ENCODE results near the gene PPP1R7.

The PPP1R7 gene

DNA sequence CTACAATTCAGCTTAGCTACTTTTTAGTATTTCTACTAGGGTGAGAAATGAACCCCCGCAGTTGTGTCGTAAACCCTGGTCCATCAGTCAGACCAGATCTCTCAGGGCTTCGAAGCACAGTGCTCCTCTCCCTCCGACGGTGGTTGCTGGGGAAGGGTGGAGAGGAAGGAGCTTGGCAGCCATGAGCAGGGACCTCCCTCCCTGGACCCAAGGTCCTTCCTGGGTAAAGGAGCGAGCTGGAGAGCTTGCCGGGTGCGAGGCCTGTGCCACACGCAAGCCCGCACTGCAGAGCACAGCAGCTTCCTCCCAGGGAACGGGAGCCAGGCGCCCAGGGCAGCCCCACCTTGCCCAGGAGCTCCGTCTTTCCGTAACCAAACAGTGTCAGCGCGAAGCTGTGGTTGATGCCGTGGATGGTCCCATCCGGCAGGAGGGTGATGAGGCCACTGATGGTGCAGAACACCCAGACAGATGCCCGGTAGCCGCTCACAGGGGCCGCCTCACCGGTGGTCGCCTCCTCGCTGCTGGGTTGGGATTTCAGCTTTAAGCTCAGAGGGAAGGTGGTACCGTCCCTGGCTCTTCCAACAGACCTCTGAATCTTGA, 13.5 kb upstream of the PPP1R7 start:
- no peak overlapping the region for H3K4me3 ChIP-seq (ENCODE audit: low read length)

DNA sequence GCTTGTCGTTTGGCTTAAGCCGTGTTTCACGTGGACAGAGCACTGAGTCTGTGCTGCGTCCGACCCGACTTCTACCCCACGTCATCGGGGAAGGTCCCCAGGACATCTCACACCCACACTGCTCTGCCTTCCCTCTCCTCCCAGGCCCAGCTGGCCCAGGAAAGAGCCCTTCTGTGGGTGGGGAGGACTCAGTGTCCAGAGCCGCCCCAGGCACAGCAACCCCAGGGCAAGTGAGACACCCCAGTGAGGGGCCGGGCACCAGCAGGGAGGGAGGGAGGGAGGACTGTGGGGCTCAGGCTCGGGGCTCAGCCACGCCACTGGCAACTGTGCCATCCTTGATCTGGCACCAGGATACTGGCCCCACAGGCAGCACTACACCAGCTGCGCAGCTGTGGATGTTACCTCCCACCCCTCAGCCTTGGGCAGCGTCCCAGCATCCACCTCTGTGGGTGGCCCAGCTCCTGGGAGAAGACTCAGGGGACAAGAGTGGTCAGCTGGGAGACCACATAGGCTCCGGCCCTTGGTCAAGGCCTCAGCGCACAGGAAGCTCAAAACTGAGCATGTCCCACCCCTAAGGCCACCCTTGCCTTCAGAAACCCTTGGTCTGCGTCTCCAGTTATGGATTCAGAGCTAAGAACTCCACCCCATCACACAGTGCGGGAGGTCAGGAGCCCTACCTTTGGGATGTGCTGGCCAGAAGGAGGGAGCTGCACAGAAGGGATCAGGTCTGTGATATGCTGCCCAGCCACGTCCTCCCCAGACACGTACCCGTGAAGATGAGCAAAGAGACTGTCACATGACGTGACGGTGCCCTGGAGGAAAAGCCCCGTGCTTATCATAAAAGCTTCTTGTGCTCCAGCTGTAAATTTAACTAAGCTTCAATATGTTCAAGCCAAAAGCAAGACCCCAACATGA, 12.7 kb upstream of the PPP1R7 start:
- no peaks in the 10 kb centered on the region for H3K27me3 ChIP-seq (ENCODE audit: control insufficient read depth, insufficient read depth, low read length)
- H3K4me1 ChIP-seq (ENCODE audit: control insufficient read depth, insufficient read depth, low read length), result no peaks in the 10 kb centered on the region
- H3K9ac ChIP-seq (ENCODE audit: low read length), result no peak overlapping the region
- H3K36me3 ChIP-seq (ENCODE audit: control insufficient read depth, insufficient read depth, low read length), result no peaks in the 10 kb centered on the region
- H3K9me3 ChIP-seq (ENCODE audit: control insufficient read depth, low read length), result no peaks in the 10 kb centered on the region
- no peak overlapping the region for H3K4me3 ChIP-seq (ENCODE audit: low read length)

More for the DNA sequence above, 13.5 kb upstream of the PPP1R7 start:
- Histone ChIP-seq H3K27me3 (ENCODE audit: control insufficient read depth, insufficient read depth, low read length) (no peaks in the 10 kb centered on the region), H3K9ac (ENCODE audit: low read length) (no peak overlapping the region), H3K36me3 (ENCODE audit: control insufficient read depth, insufficient read depth, low read length) (no peaks in the 10 kb centered on the region), H3K4me1 (ENCODE audit: control insufficient read depth, insufficient read depth, low read length) (no peaks in the 10 kb centered on the region), H3K9me3 (ENCODE audit: control insufficient read depth, low read length) (no peaks in the 10 kb centered on the region)

DNA sequence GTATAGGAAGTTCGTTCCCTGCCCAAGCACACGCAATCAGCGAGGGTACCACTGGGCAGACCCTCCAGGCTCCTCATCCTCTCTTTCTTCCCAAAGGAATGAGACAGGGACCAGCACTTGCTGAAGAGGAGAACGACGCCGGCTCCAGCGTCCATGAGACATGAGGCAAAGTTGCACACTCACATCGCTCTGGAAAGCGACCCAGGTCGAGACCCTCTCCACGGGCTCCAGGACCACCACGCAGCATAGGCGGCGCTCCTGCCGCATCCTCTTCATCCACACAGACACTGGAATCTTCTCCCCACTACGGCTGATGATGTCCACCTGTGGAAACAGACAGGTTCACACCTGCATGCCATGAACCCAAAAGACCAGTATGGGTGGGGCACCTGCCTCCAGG, 11.8 kb upstream of the PPP1R7 start:
- Histone ChIP-seq H3K9ac (ENCODE audit: low read length) (no peak overlapping the region), H3K9me3 (ENCODE audit: control insufficient read depth, low read length) (no peaks in the 10 kb centered on the region), H3K4me3 (ENCODE audit: low read length) (no peak overlapping the region), H3K36me3 (ENCODE audit: control insufficient read depth, insufficient read depth, low read length) (no peaks in the 10 kb centered on the region), H3K27me3 (ENCODE audit: control insufficient read depth, insufficient read depth, low read length) (no peaks in the 10 kb centered on the region), H3K4me1 (ENCODE audit: control insufficient read depth, insufficient read depth, low read length) (no peaks in the 10 kb centered on the region)

DNA sequence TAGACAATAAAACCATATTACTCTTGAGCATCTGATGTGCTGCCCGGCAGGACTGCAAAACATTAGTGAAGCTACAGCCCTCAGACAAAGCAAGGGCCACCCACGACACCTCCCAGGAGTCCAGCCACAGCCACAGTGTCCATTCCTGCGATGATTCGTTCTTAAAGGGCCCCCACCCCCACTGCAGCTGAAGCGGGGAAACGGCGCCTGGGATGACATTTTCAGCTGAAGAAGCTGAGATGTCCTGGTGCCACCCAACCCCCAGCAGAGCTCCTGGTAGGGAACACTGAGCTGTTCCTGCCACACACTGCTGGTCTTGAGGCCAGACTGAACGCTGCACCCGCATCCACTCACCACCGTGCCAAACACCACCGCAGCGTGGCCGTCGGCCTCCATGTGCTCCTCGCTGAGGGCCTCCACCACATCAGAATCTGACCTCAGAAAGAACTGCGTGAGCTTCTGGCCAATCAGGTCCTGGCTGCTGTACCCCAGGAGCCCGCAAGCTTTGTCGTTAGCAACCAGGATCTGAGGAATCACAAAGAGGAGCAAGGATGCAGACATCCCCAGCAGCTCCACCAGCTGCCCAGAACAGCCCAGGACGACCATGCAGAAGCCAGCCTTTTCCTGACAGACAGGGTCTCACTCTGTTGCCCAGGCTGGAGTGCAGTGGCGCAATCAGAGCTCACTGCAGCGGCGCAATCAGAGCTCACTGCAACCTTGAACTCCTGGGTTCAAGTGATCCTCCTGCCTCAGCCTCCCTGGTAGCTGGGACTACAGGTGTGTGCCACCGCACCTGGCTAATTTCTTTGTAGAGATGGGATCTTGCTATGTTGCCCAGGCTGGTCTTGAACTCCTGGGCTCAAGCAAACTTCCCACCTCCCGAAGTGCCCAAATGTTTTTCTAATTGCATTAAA, 10.5 kb upstream of the PPP1R7 start:
- Histone ChIP-seq H3K36me3 (ENCODE audit: control insufficient read depth, insufficient read depth, low read length) (no peaks in the 10 kb centered on the region), H3K4me3 (ENCODE audit: low read length) (no peak overlapping the region), H3K27me3 (ENCODE audit: control insufficient read depth, insufficient read depth, low read length) (no peaks in the 10 kb centered on the region), H3K4me1 (ENCODE audit: control insufficient read depth, insufficient read depth, low read length) (no peaks in the 10 kb centered on the region), H3K9ac (ENCODE audit: low read length) (no peak overlapping the region), H3K9me3 (ENCODE audit: control insufficient read depth, low read length) (no peaks in the 10 kb centered on the region)

DNA sequence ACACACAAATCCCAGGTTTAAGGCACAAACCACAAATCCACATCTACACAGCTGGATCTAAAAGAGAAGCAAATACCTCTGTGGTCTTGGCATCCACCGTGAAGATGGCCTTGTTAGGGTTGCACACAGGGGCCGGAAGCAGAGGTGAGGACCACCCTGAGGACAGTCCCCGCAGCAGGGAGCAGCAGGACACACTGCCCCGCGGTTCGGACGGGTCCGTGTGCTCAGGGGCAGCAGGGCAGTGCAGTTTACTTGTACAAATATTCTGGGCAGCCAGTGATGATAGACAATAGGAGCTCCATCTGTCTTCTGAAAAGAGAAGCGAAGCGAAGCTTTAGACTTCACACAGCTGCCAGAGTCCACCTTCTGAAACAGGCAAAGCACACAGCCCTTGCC, 9.8 kb upstream of the PPP1R7 start:
- no peak overlapping the region for H3K4me3 ChIP-seq (ENCODE audit: low read length)
- H3K36me3 ChIP-seq (ENCODE audit: control insufficient read depth, insufficient read depth, low read length), result no peaks in the 10 kb centered on the region
- no peaks in the 10 kb centered on the region for H3K4me1 ChIP-seq (ENCODE audit: control insufficient read depth, insufficient read depth, low read length)
- H3K27me3 ChIP-seq (ENCODE audit: control insufficient read depth, insufficient read depth, low read length), result no peaks in the 10 kb centered on the region
- H3K9ac ChIP-seq (ENCODE audit: low read length), result no peak overlapping the region
- H3K9me3 ChIP-seq (ENCODE audit: control insufficient read depth, low read length), result no peaks in the 10 kb centered on the region

DNA sequence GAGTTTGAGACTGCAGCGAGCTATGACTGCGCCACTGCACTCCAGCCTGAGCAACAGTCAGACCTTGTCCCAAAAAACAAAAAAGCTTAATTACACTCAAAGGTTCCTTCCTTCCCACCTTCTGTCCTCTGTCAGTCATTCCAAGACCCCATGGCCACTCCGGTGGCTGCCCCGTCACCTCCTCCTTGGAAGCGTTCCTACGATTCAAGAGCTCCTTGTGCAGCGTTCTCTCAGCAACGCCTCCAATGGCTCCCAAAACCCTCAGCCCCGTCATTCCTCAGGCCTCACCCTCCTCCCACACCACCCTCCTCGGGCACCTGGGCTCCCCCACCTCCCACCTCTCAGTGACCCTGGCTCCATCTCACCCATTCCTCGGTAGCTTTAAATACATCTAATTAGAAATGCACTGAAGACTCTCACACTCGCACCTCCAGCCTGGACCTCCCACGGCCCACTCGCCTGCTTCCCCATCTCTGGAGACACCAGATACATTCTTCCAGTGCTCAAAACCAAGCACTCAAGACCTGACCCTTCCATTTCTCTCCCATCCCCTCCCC, 9.0 kb upstream of the PPP1R7 start:
- H3K36me3 ChIP-seq (ENCODE audit: control insufficient read depth, insufficient read depth, low read length), result no peaks in the 10 kb centered on the region
- H3K4me1 ChIP-seq (ENCODE audit: control insufficient read depth, insufficient read depth, low read length), result no peaks in the 10 kb centered on the region
- no peak overlapping the region for H3K9ac ChIP-seq (ENCODE audit: low read length)
- no peak overlapping the region for H3K4me3 ChIP-seq (ENCODE audit: low read length)
- H3K9me3 ChIP-seq (ENCODE audit: control insufficient read depth, low read length), result no peaks in the 10 kb centered on the region
- H3K27me3 ChIP-seq (ENCODE audit: control insufficient read depth, insufficient read depth, low read length), result no peaks in the 10 kb centered on the region

DNA sequence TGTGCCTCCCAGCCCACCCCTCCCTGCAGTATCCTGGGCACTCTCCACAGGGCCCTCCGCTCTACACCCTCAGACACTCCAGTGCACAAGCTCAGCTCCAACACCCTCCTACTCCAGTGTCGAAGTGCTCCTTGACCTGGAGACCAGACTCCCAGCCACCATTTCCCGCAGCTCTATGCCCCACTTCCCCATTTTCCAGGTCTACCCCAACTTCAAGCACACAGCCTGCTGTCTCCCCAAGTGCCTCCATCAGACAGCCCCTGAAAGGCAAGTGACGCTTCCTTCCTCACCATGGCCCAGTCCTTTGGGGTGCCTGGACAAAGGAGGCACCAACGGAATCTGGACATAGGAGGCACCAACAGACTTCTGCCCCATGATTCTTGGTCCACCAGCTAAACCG, 8.2 kb upstream of the PPP1R7 start:
- H3K27me3 ChIP-seq (ENCODE audit: control insufficient read depth, insufficient read depth, low read length), result no peaks in the 10 kb centered on the region
- H3K9ac ChIP-seq (ENCODE audit: low read length), result no peak overlapping the region
- H3K4me1 ChIP-seq (ENCODE audit: control insufficient read depth, insufficient read depth, low read length), result no peaks in the 10 kb centered on the region
- no peaks in the 10 kb centered on the region for H3K9me3 ChIP-seq (ENCODE audit: control insufficient read depth, low read length)
- H3K36me3 ChIP-seq (ENCODE audit: control insufficient read depth, insufficient read depth, low read length), result no peaks in the 10 kb centered on the region
- H3K4me3 ChIP-seq (ENCODE audit: low read length), result no peak overlapping the region

DNA sequence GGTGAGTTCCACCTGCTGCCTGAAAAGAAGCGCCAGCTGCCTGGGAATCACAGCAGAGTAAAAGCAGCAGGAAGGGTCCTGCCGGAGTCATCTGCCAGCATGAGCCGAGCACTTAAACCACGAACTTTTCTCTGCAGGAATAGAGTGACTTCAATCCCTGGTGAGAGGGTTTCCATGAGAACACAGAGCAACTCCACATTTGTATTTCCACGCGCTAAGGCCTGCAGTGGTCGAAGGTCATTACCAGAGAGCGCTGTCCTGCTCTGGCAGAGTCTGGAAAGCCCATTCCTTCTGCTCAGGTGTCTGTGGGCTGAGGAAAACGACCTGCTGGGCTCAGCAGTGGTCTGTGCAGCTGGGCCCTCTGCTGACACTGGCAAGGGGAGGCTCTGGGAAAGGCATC, 7.7 kb upstream of the PPP1R7 start:
- no peak overlapping the region for H3K9ac ChIP-seq (ENCODE audit: low read length)
- H3K36me3 ChIP-seq (ENCODE audit: control insufficient read depth, insufficient read depth, low read length), result no peaks in the 10 kb centered on the region
- no peaks in the 10 kb centered on the region for H3K9me3 ChIP-seq (ENCODE audit: control insufficient read depth, low read length)

DNA sequence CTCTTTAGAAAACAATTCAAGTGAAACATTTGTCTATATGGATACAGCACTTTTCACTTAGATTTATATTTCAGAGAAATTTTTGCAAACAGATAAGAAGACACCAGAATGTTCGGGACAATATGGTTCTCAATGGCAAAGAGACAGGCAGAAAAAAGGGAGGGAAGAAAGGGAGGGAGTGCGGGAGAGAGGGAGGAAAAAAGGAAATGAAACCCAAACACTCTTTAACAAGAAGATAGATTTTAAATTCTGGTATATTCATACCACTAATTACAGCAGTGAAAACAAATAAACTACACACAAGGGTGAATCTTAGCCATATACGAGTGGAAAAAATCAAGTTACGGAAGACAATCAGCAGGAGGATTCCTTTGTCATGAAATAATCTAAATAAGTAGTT, 4.0 kb upstream of the PPP1R7 start:
- H3K36me3 ChIP-seq (ENCODE audit: control insufficient read depth, insufficient read depth, low read length), result no peaks in the 10 kb centered on the region
- H3K4me1 ChIP-seq (ENCODE audit: control insufficient read depth, insufficient read depth, low read length), result peaks cover 5% of the 10 kb centered on the region
- H3K4me3 ChIP-seq (ENCODE audit: low read length), result no peak overlapping the region
- H3K9me3 ChIP-seq (ENCODE audit: control insufficient read depth, low read length), result no peaks in the 10 kb centered on the region
- no peaks in the 10 kb centered on the region for H3K27me3 ChIP-seq (ENCODE audit: control insufficient read depth, insufficient read depth, low read length)
- no peak overlapping the region for H3K9ac ChIP-seq (ENCODE audit: low read length)

More for the DNA sequence above, 7.7 kb upstream of the PPP1R7 start:
- no peaks in the 10 kb centered on the region for H3K27me3 ChIP-seq (ENCODE audit: control insufficient read depth, insufficient read depth, low read length)
- no peak overlapping the region for H3K4me3 ChIP-seq (ENCODE audit: low read length)
- no peaks in the 10 kb centered on the region for H3K4me1 ChIP-seq (ENCODE audit: control insufficient read depth, insufficient read depth, low read length)

DNA sequence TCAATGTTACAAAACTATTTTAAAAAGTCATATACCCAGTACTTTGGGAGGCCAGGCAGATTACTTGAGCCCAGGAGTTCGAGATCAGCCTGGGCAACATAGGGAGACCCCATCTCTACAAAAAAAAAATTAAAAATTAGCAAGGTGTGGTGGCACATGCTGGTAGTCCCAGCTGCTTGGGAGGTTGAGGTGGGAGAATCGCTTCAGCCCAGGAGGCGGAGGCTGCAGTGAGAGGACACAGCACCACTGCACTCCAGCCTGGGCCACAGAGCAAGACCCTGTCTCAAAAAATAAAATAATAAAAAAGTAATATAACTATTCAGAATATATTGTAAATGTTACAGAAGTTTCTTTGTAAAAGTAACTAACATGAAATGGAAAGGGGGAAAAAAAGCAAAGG, 2.9 kb upstream of the PPP1R7 start:
- Histone ChIP-seq H3K9me3 (ENCODE audit: control insufficient read depth, low read length) (no peaks in the 10 kb centered on the region), H3K4me1 (ENCODE audit: control insufficient read depth, insufficient read depth, low read length) (peaks cover 8% of the 10 kb centered on the region), H3K36me3 (ENCODE audit: control insufficient read depth, insufficient read depth, low read length) (no peaks in the 10 kb centered on the region), H3K27me3 (ENCODE audit: control insufficient read depth, insufficient read depth, low read length) (no peaks in the 10 kb centered on the region), H3K4me3 (ENCODE audit: low read length) (no peak overlapping the region), H3K9ac (ENCODE audit: low read length) (no peak overlapping the region)

DNA sequence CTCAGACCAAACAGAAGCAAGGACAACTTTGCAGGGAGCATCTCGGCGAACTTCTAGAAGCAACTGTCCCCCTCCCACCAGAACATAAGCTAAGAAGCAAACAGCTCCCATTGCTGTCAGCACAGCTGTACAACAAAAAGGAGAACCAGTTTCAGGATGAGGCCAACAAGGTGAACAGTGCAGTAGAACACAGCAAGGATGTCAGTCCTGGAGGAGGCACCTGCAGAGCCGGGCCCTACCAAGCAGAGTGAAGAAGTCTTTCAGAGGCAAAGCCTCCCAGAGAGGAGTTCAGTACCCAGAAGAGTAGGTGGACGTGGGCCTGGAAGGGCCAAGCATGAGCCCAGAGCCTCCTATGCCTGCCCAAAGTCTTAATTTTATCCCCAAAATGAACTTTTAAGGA, 2.0 kb upstream of the PPP1R7 start:
- Histone ChIP-seq H3K9me3 (ENCODE audit: control insufficient read depth, low read length) (no peaks in the 10 kb centered on the region), H3K9ac (ENCODE audit: low read length) (no peak overlapping the region)

More for the DNA sequence above, 2.0 kb upstream of the PPP1R7 start:
- Histone ChIP-seq H3K4me1 (ENCODE audit: control insufficient read depth, insufficient read depth, low read length) (peaks cover 8% of the 10 kb centered on the region), H3K27me3 (ENCODE audit: control insufficient read depth, insufficient read depth, low read length) (no peaks in the 10 kb centered on the region), H3K4me3 (ENCODE audit: low read length) (no peak overlapping the region), H3K36me3 (ENCODE audit: control insufficient read depth, insufficient read depth, low read length) (no peaks in the 10 kb centered on the region)

Measured in mucosa of stomach (tissue), 1 donor.